HG03066 (cell line): ENCODE data around the gene RIMOC1.

Experiments
- ATAC-seq: cut with Tn5 transposase; IDR thresholded peaks from one replicate; pipeline ENCODE4 v1.9.1; 2021; ENCODE audit warnings: low read depth; ENCODE audit not compliant: unreplicated experiment

The RIMOC1 gene

GRCh38 chr5:41903892-41904799 is at the start of gene RIMOC1:
RIMOC1 (plus strand) TSS chr5:41904344; CDS start chr5:41904368, 24 bp downstream.
- ATAC-seq, result peak; percentile 99

GRCh38 chr5:41856644-41857491 is 47.3 kb upstream of the RIMOC1 start:
- peak; percentile 91 for ATAC-seq

GRCh38 chr5:41857989-41858388 is 46.2 kb upstream of the RIMOC1 start:
- ATAC-seq, result no peak

- no peak for ATAC-seq
Measured at GRCh38 chr5:41858890-41859289, 45.3 kb upstream of the RIMOC1 start.

GRCh38 chr5:41863871-41864486 is 40.2 kb upstream of the RIMOC1 start:
- ATAC-seq, result no peak

GRCh38 chr5:41869151-41869723 is 34.9 kb upstream of the RIMOC1 start:
- no peak for ATAC-seq

GRCh38 chr5:41869724-41870626 is 34.2 kb upstream of the RIMOC1 start, which contains the start of gene OXCT1:
OXCT1 (minus strand) TSS chr5:41870425; CDS start chr5:41870358, 67 bp downstream.
- ATAC-seq, result peak; percentile 89

- ATAC-seq, result no peak
Measured at GRCh38 chr5:41870627-41871048, 33.5 kb upstream of the RIMOC1 start.

GRCh38 chr5:41871852-41872251 is 32.3 kb upstream of the RIMOC1 start:
- ATAC-seq, result no peak

GRCh38 chr5:41874512-41875060 is 29.6 kb upstream of the RIMOC1 start:
- no peak for ATAC-seq

GRCh38 chr5:41875121-41875520 is 29.0 kb upstream of the RIMOC1 start:
- no peak for ATAC-seq

GRCh38 chr5:41876678-41877077 is 27.5 kb upstream of the RIMOC1 start:
- no peak for ATAC-seq

- ATAC-seq, result no peak
Measured at GRCh38 chr5:41877408-41877807, 26.7 kb upstream of the RIMOC1 start.

GRCh38 chr5:41878173-41878572 is 26.0 kb upstream of the RIMOC1 start:
- ATAC-seq, result no peak

GRCh38 chr5:41878643-41879478 is 25.3 kb upstream of the RIMOC1 start:
- ATAC-seq, result peak; percentile 63

GRCh38 chr5:41882765-41883164 is 21.4 kb upstream of the RIMOC1 start:
- no peak for ATAC-seq

GRCh38 chr5:41883243-41883642 is 20.9 kb upstream of the RIMOC1 start:
- no peak for ATAC-seq

GRCh38 chr5:41883936-41884335 is 20.2 kb upstream of the RIMOC1 start:
- ATAC-seq, result no peak
